Mononuclear cell (primary cell): ENCODE results near the gene TUBGCP2. TPM values are rescaled to one million over a fixed set of nuclear protein-coding genes. Genes with fewer than 3 reads are reported as not detected.

Experiments used
- H3K27me3 ChIP-seq: 2 replicates; pipeline ENCODE4 v1.6.0; 2011; ENCODE audit warnings: low read length, control low read depth; ENCODE audit not compliant: insufficient read depth
- H3K4me1 ChIP-seq: 2 replicates; pipeline ENCODE4 v1.5.1; 2011; ENCODE audit warnings: mild to moderate bottlenecking, low read length, control low read depth; ENCODE audit not compliant: insufficient read depth
- H3K4me3 ChIP-seq: 2 replicates; pipeline ENCODE4 v1.5.1; 2011; ENCODE audit warnings: mild to moderate bottlenecking, low read length, moderate library complexity
- H3K9me3 ChIP-seq: 2 replicates; pipeline ENCODE4 v1.5.1; 2011; ENCODE audit warnings: low read depth, mild to moderate bottlenecking, control low read depth, low read length
- total RNA-seq: library from RNA; depleted of rRNA; stranded (reverse); fragments of >200 nt; gene quantifications from one replicate; pipeline ENCODE4 v1.2.3, GENCODE V29; 2012

Gene TUBGCP2
- total RNA-seq, 1 donor = 54.9 TPM

DNA sequence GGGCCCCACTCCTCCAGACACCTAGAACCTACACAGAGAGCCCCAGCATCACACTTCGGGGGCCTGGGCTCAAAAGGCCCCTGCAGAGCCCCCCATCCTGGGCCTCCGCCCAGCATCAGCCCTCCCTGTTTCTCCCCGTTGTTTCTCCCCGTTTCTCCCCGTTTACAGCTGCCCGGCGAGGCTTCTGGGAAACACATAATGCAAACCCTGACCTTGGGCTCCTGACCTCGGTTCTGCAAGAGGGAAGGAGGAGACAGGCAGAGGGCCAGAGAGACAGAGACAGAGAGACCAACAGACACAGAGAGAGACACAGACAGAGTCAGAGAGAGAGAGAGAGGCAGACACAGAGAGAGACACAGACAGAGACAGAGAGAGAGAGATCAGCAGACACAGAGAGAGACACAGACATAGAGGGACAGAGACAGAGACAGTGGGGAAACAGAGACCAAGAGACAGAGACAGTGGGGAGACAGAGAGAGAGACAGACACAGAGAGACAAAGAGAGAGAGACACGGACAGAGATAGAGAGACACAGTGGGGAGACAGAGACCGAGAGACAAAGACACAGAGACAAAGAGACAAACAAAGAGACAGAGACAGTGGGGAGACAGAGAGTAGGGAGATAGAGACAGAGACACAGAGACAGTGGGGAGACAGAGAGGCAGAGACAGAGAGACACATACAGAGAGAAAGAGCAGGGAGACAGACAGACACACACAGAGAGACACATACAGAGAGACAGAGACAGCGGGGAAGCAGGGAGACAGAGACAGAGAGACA is 58.5 kb downstream of the TUBGCP2 start:
- peaks cover 8% of the 10 kb centered on the region for H3K4me1 ChIP-seq
- no peak overlapping the region for H3K4me3 ChIP-seq
- H3K27me3 ChIP-seq = no peaks in the 10 kb centered on the region
- no peaks in the 10 kb centered on the region for H3K9me3 ChIP-seq

DNA sequence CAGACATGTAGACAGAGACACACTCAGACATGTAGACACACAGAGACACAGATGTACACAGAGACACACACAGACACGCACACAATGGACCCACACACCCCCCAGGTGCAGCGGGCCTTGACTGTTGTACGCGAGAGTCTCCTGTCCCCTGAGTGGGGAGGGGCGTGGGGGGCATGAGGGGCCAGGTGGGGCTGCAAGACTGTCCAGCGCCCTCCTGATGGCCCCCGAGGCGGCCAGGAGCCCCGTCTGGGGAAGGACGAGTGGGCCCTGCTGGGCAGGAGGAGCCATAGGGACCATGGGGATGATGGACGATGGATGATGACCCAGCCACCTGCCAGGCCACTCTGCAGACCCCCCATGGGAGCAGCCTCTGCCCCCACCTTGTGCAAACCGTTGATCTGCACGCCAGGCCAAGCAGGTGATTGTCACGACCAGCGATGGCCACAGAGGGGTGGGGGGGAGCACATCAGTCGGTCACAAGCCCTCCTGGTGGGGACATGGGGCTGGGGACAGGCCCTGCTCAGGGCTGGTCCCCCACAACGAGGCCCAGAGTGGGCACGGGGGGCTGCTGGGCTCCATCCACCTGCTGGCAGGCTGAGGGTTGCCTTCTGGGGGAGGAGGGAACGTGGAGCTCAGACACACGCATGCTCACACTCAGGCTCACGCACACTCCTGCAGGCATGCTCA is 59.4 kb downstream of the TUBGCP2 start:
- H3K27me3 ChIP-seq = no peaks in the 10 kb centered on the region
- H3K9me3 ChIP-seq = no peaks in the 10 kb centered on the region
- no peak overlapping the region for H3K4me3 ChIP-seq
- H3K4me1 ChIP-seq = peaks cover 8% of the 10 kb centered on the region

DNA sequence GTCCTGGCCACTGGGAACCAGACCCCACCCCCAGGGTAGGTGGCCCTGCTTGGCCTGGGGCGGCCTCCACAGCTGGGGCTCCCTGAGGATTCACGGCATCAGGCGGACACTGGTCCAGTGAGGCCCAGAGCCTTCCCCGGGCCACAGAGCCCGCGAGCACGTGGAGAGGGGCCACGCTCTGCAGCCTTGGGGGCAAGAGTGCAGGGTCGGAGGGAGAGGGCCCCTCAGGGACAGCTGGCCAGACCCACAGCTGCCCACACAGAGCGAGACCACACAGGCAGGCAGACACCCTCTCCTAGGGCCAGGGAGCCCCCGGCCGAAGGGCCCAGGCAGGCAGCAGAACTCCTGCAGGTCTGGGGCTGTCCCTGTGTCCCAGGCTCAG is 60.3 kb downstream of the TUBGCP2 start:
- no peaks in the 10 kb centered on the region for H3K9me3 ChIP-seq
- H3K27me3 ChIP-seq = no peaks in the 10 kb centered on the region
- peaks cover 3% of the 10 kb centered on the region for H3K4me1 ChIP-seq
- no peak overlapping the region for H3K4me3 ChIP-seq

DNA sequence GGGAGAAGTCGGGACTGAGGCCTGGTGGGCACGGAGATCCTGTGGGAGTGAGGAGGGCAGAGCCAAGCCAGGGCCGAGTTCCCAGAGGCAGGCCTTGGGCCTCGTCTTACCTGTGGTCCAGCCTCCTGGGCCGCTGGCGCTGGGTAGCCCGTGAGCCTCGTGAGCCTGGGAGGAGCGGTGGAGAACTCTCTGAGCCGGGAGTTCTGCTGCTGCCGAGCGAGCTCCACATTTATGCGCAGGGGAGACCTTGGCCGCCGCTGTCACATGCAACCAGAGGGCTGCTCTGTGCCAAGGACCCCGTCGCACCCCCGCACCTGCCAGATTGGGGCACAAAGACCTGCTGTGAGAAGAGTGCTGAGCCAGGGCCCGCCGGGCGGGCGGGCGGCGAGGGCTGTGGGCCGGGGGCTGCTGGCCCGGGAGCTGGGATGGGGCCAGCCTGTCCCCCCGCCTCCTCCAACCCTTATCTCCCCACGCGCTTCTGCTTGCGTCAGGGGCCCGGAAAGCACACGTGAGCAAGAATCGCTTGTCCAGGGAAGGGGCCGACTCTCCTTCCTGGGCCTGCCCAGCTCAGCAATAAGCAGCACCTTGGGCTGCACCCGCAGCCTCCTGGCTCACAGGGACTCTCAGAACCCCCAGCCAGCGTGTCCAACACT is 60.9 kb downstream of the TUBGCP2 start:
- peaks cover 3% of the 10 kb centered on the region for H3K4me1 ChIP-seq
- no peaks in the 10 kb centered on the region for H3K27me3 ChIP-seq
- H3K4me3 ChIP-seq = no peak overlapping the region
- no peaks in the 10 kb centered on the region for H3K9me3 ChIP-seq

DNA sequence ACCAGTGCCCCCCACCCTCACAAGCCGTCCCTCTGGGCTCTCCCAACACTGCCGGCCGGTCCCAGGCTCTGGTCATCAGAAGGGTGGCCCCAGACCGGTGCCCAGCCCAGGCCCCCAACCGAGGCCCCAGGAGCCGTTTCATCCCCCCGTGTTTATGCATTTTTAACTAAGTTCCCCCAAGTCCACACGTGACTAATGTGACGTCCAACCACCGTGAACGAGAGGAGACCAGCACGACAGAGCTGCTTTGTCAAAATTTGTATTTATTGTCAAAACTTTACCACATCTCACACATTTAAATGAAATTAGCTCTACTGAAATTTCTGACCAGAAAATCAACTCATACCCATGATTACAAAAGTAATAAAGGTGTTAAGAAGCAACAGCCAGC is 62.4 kb downstream of the TUBGCP2 start:
- Histone ChIP-seq H3K27me3 (peaks cover 2% of the 10 kb centered on the region), H3K4me1 (peaks cover 15% of the 10 kb centered on the region), H3K4me3 (no peak overlapping the region), H3K9me3 (no peaks in the 10 kb centered on the region)

DNA sequence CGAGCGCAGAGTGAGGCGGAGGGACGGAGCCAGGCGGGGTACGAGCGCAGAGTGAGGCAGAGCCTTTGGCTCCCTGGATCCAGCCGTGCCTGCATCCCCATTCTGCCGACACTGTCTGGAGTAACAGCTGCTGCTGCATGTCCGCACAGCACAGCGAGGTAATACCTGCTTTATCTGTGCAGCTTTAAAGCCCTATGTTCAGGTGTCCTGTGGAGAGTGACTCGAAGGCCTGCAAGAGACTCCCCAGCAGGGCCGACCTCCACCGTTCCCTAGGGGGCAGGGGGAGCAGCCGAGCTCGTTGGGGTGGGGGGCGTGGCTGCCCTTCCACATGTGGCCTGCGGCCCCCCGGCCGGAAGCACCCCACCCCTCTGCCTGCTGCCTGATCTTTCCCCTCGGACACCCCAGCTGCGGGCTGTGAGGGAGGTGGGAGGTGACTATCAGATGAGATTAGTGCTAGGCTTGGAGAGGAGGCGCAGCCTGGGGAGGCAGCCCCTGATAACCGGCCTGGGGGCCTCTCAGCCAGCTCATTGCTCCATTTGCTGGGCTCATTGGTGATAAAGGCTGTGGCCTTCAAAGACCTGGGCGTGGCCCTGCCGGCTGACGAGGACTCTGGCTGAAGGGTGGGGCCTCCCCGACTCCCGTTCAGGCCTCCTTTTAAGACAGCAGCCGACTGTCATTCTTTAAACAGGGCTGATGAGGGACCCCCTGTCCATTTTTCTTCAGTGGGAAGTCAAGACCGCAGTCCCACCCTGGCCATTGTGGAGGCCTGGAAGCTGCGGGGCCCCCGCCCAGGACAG is 63.0 kb downstream of the TUBGCP2 start:
- Histone ChIP-seq H3K9me3 (no peaks in the 10 kb centered on the region), H3K4me3 (no peak overlapping the region), H3K27me3 (peaks cover 6% of the 10 kb centered on the region), H3K4me1 (peaks cover 21% of the 10 kb centered on the region)

DNA sequence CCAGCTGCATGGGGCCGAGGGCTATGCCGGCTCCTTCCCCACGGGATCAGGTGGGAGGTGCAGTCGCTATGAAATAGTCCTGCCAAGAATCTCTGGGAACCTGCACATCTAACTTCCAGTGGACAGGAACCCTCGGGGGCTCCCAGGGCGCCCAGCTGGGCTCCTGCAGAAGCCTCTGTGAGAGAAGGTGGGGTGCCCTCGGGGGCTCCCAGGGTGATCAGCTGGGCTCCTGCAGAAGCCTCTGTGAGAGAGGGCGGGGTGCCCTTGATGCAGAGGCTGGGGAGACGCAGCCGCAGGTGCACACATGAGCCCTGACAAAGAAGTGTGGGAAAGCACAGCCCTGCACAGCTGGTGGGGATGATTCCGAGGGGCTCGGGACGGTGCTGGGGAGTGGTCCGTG is 65.1 kb downstream of the TUBGCP2 start:
- peaks cover 28% of the 10 kb centered on the region for H3K4me1 ChIP-seq
- H3K27me3 ChIP-seq = peaks cover 16% of the 10 kb centered on the region
- no peaks in the 10 kb centered on the region for H3K9me3 ChIP-seq
- H3K4me3 ChIP-seq = no peak overlapping the region

DNA sequence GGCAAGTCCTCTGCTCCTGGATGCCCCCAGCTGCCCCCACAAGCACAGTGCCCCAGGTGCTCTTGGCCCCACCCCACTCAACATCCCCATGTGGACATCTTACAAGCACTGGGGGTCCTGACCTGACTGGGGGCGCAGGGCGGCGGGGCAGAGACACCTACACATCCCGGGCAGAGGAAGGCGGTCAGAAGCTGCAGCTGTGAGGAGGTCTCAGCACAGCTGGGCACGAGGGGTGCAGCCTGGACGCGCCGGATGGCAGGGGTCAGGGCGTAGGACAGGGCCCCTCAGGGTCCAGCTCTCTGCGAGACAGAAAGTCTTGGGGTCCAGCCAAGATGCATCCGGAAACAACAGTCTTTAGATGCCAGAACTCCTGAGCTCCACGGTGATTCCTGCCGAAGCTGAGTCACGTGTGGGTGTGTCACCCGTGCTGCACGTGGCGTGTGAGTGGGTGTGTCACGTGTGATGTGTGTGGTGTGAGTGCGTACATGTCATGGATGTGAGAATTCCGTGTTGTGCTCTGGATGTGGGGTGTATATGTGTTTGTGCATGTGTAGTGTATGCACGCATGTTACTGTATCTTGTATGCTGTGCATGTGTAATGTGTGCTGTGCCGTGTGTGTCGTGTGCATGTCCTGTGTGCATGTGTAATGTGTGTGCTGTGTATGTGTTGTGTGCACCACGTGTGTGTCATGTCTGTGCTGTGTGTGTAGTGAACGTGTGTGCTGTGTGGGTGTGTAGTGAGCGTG is 65.9 kb downstream of the TUBGCP2 start:
- H3K9me3 ChIP-seq = no peaks in the 10 kb centered on the region
- peaks cover 28% of the 10 kb centered on the region for H3K4me1 ChIP-seq
- peaks cover 22% of the 10 kb centered on the region for H3K27me3 ChIP-seq
- H3K4me3 ChIP-seq = no peak overlapping the region

DNA sequence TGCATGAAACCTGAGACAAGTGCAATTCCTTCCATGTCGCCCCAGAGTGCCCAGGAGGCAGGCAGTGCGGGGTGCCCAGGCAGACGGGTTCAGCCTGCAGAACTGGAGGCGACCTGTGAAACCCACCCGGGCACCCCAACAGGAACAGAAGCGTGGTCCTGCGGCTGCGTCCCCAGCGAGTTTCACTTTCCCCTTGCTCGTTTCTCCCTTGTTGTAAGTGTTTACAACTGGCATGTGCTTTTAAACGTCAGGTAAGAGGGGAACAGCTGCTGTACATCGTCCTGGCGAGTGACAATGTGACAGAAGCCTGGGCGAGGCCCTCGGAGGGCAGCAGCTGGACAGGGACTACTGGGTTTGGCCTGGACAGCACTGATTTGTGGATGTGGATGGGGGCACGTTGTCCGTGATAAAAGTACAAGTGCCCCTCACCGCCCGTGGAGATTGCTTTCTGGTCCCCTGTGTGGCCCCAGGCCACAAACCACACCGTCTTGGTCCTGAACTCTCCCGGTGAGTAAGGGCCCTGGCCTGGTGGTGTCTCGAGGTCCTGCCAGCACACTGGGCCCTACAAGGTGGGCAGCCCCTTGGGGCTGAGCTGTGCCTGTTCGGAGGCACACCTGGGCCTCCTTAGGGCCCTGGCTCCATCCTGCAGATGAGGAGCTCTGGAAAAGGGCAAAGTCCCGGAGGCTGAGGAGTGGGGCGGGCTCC is 67.0 kb downstream of the TUBGCP2 start:
- H3K27me3 ChIP-seq = peaks cover 33% of the 10 kb centered on the region
- no peaks in the 10 kb centered on the region for H3K9me3 ChIP-seq
- peaks cover 39% of the 10 kb centered on the region for H3K4me1 ChIP-seq
- peak overlapping the region; percentile 30 for H3K4me3 ChIP-seq

DNA sequence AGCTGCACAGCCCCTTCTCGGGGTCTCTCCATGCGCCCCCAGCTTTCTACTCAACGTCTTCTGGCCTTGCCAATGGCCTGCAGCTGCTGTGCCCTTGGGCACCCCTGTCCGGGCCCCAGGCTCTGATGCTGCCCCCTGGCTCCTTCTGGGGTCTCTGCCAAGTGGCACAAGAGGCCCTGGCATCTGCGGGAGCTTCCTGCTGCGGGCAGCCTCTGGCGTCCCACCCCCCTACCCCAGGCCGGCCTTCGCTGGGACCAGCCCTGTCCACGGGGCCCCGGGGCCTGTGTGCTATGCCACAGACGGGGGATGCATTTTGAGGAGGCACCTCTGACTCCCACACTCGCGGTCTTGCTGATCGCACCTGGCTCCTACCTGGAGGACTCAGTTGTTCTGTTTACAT is 68.7 kb downstream of the TUBGCP2 start:
- H3K4me1 ChIP-seq = peaks cover 50% of the 10 kb centered on the region
- H3K9me3 ChIP-seq = no peaks in the 10 kb centered on the region
- no peak overlapping the region for H3K4me3 ChIP-seq
- peaks cover 35% of the 10 kb centered on the region for H3K27me3 ChIP-seq

DNA sequence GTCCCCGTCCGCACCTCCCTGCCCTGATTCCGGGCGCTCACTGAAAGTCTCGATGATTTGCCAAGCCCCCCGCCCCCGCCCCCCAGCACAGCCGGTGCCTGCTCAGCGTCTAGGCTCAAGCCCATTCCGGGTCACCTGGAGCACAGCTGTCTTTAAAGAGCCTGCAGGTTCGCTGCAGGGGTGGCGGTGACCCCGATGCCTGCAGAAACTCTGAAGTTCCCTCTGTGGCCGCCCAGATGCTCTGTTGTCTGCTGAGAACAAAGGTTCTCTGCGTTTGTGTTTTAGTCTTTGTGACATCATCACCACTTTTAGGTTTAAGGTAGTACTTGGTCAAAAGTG is 70.2 kb downstream of the TUBGCP2 start:
- Histone ChIP-seq H3K4me1 (peaks cover 51% of the 10 kb centered on the region), H3K4me3 (no peak overlapping the region), H3K27me3 (peaks cover 39% of the 10 kb centered on the region), H3K9me3 (no peaks in the 10 kb centered on the region)

DNA sequence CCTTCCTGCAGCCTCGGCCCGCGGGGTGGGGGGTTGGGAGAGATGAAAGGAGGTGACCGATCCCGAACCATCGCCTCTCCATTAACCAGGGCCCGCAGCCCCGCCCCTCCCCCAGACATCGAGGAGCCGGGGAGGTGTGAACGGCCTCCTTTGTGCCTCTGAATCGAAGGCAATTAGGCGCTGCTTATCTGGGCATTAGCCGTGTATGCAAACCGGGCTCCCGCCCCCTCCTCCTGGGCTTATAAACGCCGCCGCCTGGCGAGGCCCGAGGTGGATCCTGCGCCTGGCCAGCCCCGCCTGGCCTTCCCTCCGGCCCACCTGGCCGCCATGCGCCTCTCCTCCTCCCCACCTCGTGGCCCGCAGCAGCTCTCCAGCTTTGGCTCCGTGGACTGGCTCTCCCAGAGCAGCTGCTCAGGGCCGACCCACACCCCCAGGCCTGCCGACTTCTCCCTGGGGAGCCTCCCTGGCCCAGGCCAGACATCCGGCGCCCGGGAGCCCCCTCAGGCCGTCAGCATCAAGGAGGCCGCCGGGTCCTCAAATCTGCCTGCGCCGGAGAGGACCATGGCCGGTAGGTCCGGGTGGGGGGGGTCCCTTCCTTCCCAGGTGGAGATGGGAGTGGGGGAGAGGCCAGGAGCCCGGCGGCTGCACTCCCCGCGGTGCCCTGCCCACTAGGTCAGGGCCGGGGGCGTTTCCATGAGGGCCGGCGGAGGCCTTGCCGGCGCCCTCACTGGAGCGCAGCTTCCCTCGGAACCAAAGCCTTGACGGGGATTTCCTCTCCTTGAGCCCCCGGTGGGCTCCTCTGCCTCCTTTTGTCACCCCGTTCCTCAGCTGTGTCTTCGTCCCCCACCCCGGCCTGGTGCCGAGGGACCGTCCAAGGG is 70.8 kb downstream of the TUBGCP2 start, which contains the start of gene VENTX:
VENTX (plus strand) TSS at position 268 of the 878 bp plus-strand sequence; CDS start at position 328, 60 bp downstream.
- Histone ChIP-seq H3K4me3 (peak within 1 kb of the TSS; percentile 12), H3K27me3 (peaks cover 42% of the 10 kb centered on the region), H3K9me3 (no peaks in the 10 kb centered on the region), H3K4me1 (peaks cover 51% of the 10 kb centered on the region)

DNA sequence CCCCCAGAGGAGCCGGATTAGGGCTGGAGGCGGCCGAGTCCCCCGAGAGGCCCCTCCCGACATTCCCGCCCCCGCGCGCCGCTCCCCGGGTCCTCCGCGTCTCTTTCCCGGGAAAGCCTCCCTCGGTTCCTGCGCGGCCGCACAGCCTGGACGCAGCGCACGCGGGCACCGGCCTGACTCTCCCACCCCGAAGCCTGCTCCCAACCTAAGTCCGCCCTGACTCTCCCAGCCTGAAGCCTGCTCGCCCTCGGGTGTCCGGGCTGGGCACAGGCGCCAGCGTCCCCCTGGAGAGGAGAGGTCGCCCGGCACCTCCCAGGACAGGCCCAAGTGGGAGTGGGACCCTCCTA is 71.5 kb downstream of the TUBGCP2 start:
- Histone ChIP-seq H3K4me3 (no peak overlapping the region), H3K4me1 (peaks cover 49% of the 10 kb centered on the region), H3K9me3 (no peaks in the 10 kb centered on the region), H3K27me3 (peaks cover 46% of the 10 kb centered on the region)
